Nucleus accumbens (tissue), 56 donors: Measurements from ENCODE around the gene GDF10.

ENCODE experiments used
- DNase-seq, 56 donors: peaks; one replicate each; lab custom pipeline; 2025; lab: John Stamatoyannopoulos, UW

Gene GDF10

DNA sequence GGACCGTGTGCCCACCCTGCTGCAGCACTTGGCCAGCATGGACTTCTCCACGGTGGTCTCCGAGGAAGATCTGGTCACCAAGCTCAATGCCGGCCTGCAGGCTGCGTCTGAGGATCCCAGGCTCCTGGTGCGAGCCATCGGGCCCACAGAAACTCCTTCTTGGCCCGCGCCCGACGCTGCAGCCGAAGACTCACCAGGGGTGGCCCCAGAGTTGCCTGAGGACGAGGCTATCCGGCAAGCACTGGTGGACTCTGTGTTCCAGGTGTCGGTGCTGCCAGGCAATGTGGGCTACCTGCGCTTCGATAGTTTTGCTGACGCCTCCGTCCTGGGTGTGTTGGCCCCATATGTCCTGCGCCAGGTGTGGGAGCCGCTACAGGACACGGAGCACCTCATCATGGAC lies 49.5 kb downstream of the GDF10 start:
- DNase-seq, result no peak

DNA sequence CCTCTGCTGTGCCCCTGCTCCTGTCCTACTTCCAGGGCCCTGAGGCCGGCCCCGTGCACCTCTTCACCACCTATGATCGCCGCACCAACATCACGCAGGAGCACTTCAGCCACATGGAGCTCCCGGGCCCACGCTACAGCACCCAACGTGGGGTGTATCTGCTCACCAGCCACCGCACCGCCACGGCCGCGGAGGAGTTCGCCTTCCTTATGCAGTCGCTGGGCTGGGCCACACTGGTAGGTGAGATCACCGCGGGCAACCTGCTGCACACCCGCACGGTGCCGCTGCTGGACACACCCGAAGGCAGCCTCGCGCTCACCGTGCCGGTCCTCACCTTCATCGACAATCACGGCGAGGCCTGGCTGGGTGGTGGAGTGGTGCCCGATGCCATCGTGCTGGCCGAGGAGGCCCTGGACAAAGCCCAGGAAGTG lies 50.0 kb downstream of the GDF10 start:
- DNase-seq, result no peak

DNA sequence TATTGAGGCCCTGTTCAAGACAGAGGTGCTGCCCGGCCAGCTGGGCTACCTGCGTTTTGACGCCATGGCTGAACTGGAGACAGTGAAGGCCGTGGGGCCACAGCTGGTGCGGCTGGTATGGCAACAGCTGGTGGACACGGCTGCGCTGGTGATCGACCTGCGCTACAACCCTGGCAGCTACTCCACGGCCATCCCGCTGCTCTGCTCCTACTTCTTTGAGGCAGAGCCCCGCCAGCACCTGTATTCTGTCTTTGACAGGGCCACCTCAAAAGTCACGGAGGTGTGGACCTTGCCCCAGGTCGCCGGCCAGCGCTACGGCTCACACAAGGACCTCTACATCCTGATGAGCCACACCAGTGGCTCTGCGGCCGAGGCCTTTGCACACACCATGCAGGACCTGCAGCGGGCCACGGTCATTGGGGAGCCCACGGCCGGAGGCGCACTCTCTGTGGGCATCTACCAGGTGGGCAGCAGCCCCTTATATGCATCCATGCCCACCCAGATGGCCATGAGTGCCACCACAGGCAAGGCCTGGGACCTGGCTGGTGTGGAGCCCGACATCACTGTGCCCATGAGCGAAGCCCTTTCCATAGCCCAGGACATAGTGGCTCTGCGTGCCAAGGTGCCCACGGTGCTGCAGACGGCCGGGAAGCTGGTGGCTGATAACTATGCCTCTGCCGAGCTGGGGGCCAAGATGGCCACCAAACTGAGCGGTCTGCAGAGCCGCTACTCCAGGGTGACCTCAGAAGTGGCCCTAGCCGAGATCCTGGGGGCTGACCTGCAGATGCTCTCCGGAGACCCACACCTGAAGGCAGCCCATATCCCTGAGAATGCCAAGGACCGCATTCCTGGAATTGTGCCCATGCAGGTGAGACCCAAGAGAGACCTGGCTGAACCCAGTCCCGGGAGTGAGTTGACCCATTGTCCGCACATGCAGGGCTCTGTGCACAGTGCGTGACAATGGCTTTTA lies 51.0 kb downstream of the GDF10 start:
- DNase-seq, result no peak

DNA sequence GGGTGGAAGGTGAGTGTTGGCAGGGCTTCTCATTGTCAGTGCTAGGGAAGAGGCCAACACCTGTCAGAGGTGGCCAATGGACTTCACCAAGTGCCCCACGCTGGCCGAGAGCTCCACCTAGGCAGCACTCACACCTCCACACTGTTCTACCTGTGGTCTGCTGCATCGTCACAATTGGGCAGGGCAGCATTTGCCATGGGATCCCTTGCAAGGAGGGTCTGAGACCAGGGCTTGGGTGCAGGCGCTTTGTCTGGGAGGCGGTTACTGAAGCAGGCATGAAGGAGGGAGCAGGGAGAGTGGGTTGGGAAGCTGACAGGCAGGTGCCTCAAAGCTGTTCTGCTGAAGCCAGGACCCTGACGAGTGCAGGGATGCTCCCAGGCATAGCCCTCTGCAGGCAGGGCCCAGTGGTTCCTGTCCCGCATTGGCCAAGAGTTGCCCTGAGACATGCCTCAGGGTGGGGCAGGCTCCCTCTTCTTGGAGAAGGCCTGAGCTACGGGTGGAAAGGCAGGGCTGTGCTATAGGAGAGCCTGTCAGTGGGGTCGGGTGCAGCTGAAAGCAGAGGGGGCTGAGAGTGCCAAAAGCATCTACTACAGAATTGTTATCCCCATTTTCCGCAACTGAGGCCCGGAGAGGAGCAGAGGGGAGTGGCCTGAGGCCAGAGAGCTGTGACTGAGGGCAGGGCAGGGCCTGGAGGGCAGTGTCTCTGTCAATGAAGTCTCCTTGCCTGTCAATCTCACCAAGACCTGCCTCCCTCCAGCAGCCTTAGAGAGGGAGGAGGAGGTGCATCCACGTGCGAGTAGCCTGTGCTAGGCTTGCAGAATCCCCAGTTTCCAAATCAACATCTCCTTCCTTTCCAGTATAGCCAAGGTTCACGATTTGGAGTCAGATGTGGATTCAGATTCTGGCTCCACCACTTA lies 52.2 kb downstream of the GDF10 start:
- no peak for DNase-seq

DNA sequence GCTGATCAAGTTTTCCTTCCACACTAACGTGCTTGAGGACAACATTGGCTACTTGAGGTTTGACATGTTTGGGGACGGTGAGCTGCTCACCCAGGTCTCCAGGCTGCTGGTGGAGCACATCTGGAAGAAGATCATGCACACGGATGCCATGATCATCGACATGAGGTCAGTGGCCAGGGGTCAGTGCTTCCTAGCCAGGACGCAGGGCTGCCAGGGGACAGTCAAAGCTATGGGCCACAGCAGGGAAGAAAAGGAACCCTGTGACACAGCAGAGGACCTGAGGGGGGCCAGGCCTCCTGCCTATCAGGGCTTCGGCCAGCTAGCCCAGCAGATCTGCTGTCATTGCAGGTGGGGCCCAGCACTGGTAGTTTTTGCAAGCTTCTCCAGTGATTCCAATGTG lies 53.4 kb downstream of the GDF10 start:
- no peak for DNase-seq

DNA sequence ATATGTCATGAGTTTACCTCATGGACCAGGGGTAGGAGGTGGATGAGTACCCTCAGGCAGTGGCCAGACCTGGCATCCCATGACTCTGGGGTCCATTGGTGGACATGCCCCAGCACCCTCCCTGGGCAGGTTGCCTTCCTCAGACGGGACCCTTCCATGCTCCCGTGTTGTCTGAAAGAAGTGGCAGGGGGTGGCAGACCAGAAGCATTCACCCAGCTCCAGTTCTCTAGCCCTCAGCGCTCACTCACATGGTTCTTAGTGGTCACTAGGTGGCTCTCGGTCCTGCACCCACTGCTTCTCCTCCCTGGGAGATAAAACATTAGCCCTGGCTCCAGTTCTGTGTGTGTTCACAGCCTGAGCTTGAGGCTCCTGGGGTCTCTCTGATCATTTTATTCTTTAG lies 54.2 kb downstream of the GDF10 start:
- DNase-seq, result no peak

DNA sequence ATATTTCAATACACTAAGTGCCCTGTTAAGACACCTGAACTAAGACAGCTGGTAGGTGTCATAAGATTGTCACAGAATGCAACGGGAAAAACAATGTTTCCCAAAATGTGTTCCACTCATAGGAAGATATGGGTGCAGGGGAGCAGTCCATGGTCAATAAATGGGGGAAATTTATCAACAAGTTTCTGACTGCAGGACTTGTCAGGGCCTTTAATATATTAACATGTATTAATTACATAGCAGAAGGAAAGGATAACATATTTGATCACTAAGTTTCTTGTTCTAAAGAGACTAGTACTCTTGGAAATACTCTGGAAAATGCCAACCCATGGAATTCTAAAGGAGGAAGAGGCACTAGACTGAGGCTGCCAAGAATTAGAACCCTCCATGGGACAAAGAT lies 54.9 kb downstream of the GDF10 start:
- DNase-seq, result no peak

DNA sequence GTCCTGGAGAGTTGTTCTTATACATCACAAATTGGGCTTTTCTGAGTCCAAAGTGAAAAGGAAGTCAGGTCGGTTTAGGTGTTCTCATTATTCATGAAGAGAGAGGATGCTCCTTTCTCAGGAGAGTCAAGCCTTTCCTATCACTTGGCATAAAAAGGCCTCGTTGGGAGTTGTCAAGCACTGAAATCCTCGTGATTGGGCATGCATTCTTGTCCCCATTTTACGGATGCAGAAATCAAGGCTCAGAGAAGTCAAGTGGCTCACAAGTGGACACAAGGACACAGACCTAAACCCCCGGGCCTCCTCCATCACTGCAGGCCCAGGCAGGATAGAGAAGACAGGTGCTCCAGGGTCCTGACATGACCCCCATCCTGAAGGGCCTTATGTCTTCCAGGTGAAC lies 56.7 kb downstream of the GDF10 start:
- DNase-seq, result no peak

DNA sequence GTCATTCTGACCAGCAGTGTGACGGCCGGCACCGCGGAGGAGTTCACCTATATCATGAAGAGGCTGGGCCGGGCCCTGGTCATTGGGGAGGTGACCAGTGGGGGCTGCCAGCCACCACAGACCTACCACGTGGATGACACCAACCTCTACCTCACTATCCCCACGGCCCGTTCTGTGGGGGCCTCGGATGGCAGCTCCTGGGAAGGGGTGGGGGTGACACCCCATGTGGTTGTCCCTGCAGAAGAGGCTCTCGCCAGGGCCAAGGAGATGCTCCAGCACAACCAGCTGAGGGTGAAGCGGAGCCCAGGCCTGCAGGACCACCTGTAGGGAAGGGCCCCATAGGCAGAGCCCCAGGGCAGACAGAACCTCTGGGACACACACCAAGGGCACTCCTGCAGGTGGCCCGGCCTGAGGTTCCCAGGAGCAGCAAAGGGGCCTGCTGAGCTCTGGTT lies 57.2 kb downstream of the GDF10 start:
- no peak for DNase-seq

DNA sequence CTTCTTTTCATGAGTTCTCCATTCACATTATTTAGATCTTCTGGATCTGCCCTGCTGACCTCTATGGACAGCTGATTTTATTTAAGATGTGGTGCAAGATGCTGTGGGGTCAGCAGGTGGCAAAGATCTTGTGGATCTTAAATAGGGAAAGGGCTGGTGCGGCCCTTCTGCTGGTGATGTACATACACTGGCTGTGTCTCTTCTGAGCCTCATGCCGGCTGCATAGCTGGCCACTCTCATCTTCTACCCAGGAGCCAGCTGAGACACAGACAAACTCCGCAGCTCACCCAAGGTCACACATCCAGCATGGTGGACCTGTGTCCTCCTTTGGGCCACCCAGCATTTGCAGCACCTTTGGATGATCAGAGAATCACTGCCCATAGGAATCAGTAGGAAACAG lies 57.9 kb downstream of the GDF10 start:
- DNase-seq, result no peak

DNA sequence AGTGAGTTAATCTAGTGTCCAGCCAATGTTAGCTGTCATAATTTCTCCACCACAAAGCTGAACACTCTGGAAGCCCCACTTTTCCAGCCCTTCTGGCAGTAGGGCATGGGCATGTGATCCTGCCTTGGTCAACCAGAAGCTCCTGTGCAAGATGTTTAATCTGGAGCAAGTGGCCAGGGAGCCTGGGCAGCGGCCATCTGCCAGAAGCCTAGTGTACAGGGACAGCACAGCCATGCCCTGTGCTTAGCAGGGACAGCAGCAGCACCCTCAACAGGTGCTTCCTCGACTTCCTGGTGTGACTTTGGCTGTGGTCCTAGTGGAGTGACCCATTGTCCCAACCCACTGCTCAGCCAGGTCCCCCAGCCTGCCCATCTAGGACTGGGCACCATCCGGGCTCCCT lies 58.5 kb downstream of the GDF10 start:
- no peak for DNase-seq

DNA sequence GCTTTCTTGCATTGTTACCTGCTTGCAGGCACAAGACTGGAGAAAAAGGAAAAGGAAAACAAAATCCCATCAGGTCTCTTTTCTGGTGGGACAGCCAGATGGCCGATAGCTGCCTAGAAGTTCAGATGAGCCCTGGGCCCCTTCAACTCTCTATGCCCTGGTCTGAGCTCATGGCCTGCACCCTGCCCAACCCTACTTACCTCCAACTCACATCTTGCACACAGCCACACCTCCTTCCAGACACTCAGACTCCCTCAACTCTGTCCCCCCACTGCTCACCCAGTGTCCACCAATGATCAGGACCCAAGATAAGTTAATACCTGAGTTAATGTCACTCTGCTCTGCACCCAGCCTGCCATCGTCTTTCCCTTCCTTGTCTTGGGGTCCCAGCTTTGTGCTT lies 59.1 kb downstream of the GDF10 start:
- DNase-seq, result no peak

DNA sequence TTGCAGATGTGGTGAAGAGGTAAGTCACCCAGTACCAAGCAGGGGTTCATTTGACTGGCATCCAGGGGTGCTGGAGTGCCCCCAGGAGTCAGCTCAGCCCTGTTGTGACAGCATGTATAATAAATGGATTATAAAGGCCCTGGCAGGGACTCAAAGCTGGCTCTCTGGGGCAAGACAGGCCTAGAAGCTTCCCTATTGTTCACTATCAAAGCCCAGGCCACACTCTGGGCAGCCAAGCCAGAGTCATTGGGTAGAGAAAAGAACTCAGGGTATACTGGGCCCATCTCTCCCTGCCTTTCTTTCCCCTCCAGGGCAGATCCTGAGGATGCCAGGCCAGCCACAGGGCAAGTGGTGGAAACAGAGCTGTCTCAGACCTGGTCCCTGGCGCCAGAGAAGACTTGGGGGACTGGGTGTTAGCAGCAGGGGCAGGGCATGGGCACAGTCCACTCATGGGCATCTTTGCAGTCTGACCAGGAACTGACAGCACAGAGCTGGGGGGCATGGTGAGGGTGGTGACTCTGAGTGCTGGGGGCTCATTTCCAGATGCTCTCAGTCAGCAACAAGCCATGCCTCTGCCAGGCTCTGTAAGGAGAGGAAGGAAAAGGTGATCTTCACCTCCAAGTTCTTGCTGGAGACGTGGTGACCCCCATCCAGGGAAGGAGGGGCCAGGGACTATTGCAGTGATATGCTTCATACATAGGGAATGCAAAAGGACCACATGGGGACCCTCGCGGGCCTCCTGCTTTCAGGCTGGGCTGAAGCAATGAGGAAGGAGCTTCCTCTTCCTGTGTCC lies 59.8 kb downstream of the GDF10 start:
- peak in 2 of 56 donors; percentile 13 to 37 for DNase-seq

DNA sequence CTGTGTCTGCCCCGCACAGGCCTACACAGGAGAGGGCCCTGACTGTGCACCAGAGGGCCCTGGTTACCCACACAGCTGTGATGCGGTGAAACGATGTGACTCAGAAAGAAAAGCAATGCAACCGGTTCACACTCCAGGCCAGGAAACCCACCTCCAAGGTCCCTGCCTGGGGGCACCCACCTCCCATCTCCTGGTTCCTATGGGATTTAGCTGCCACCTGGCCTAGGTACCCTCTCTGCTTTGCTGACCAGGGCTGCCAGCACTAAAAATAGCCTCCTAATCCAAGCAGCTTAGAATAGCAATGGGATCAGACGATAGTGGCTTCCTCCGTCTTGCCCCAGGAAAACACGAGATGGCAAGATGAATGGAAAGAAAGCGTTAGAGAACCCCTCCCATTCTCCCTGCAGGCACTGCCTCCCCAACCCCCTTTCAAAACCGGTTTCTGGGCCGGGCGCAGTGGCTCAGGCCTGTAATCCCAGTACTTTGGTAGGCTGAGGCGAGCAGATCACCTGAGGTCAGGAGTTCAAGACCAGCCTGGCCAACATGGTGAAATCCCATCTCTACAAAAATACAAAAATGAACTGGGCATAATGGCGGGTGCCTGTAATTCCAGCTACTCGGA lies 60.5 kb downstream of the GDF10 start:
- DNase-seq, result no peak

DNA sequence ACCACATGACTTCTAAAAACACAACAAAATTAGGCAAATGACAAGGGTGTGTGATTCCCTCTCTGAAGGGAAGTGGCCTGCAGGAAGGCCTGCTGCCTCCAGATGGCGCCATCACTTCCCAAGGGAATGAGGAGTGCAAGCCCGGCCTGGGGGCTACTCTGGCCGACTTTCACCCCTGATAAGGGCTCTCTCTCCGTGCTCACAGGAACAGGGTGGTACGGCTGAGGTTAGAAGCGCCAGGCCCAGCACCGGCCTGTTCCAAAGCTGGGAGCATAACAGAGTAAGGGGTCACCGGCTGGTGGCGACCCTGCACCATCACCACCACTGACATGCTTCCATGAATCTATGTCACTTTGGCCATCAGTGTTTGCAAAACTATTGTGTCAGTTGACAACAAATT lies 61.3 kb downstream of the GDF10 start:
- peak in 20 of 56 donors; percentile 12 to 71 (median 29) for DNase-seq

DNA sequence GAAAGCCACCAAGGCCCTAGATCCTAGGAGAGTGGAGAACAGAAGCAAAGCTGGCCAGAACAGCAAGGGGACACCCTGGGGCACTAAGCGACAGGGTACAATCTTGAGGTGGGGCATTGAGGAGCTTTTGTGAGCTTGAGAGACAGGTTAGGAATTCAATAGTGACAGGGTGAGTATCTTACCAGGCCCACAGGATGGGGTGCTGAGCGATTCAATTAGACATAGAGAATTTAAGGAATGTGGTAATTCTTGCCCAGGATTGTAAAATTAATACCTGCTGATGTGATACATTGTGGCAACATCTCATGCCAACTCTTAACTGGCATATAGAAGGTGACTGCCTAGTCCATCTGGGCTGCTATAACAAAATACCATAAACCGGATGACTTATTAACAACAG lies 62.2 kb downstream of the GDF10 start:
- no peak for DNase-seq
